Panc1 (cell line): Measurements from ENCODE around the gene DNMT3A. TPM values are rescaled to one million over a fixed set of nuclear protein-coding genes. Genes with fewer than 3 reads are reported as not detected.

Source experiments
- ATAC-seq: fragments of 200-7000 bp; cut with Tn5 transposase; 2 replicates; pipeline ENCODE4 v1.9.1; 2020; ENCODE audit warnings: mild to moderate bottlenecking, moderate library complexity
- BruUV-seq: library from RNA; stranded (reverse); fragments of 400-500 nt; replicated peaks from 2 replicates; lab custom pipeline; 2021; lab: Mats Ljungman, UMichigan
- CTCF ChIA-PET: fragments of 300-600 bp; sonication (Branson Sonifier 250); formaldehyde crosslinking; loops from one replicate; lab custom pipeline; 2022; ENCODE audit warnings: antibody characterized with exemption; lab: Charles Lee
- POLR2A ChIA-PET: fragments of 300-600 bp; sonication (Branson Sonifier 250); formaldehyde crosslinking; loops from one replicate; lab custom pipeline; 2022; ENCODE audit warnings: antibody characterized with exemption; lab: Charles Lee
- DNase-seq: peaks from one replicate; pipeline ENCODE4 v3.0.0-alpha.2; 2010; ENCODE audit warnings: low read depth, low spot score
- H3K27ac ChIP-seq: 2 replicates; pipeline ENCODE4 v1.5.1; 2011; ENCODE audit warnings: mild to moderate bottlenecking, low read length, inconsistent platforms
- H3K27me3 ChIP-seq: fragments of 200-500 bp; sonication (Bioruptor generic); 2 replicates; pipeline ENCODE4 v1.6.0; 2014; ENCODE audit warnings: low read length, inconsistent platforms; ENCODE audit not compliant: control insufficient read depth, insufficient read depth
- H3K36me3 ChIP-seq: fragments of 200-500 bp; sonication (Bioruptor generic); 2 replicates; pipeline ENCODE4 v1.5.1; 2014; ENCODE audit warnings: inconsistent platforms, mild to moderate bottlenecking, low read length, moderate library complexity; ENCODE audit not compliant: control insufficient read depth, insufficient read depth
- H3K4me1 ChIP-seq: 2 replicates; pipeline ENCODE4 v1.5.1; 2011; ENCODE audit warnings: inconsistent platforms, mild to moderate bottlenecking, low read length, moderate library complexity; ENCODE audit not compliant: control insufficient read depth, insufficient read depth
- H3K4me3 ChIP-seq, 2 experiments: 2 replicates each; pipeline ENCODE4 v1.5.1; 2011 to 2012; ENCODE audit warnings: low read depth in 2 of 2, low read length in 2 of 2, mild to moderate bottlenecking in 2 of 2, inconsistent platforms in 1 of 2, moderate library complexity in 1 of 2
- H3K9me3 ChIP-seq: fragments of 200-500 bp; sonication (Bioruptor generic); 2 replicates; pipeline ENCODE4 v1.5.1; 2014; ENCODE audit warnings: low read depth, mild to moderate bottlenecking, inconsistent platforms, low read length, moderate library complexity; ENCODE audit not compliant: control insufficient read depth, insufficient read depth
- POLR2AphosphoS5 ChIP-seq: IDR thresholded peaks from 2 replicates; pipeline ENCODE4 v1.6.1; 2012; ENCODE audit warnings: mild to moderate bottlenecking, low read depth, low read length, moderate library complexity
- SIN3A ChIP-seq: IDR thresholded peaks from 2 replicates; pipeline ENCODE4 v1.6.1; 2012; ENCODE audit warnings: low read depth, mild to moderate bottlenecking, low read length, moderate library complexity, borderline replicate concordance; ENCODE audit not compliant: insufficient read depth
- TCF7L2 ChIP-seq: IDR thresholded peaks from 2 replicates; pipeline ENCODE4 v1.6.1; 2011; ENCODE audit warnings: mild to moderate bottlenecking, low read depth, low read length, inconsistent platforms
- in situ Hi-C: cut with HindIII; loops from 2 replicates; pipeline ENCODE4 v1.10.0; 2016; ENCODE audit warnings: low sequenced_read_pairs, low pct_unique_long_range_greater_than_20kb
- intact Hi-C: fragments of 100-400 bp; cut with micrococcal nuclease; formaldehyde crosslinking; loops from one replicate; pipeline ENCODE4 v1.10.0; 2022; ENCODE audit not compliant: unreplicated experiment
- total RNA-seq: library from RNA; stranded (reverse); gene quantifications from one replicate; pipeline ENCODE4 v1.2.1, GENCODE V29; 2021; ENCODE audit not compliant: unreplicated experiment
- TF ChIP-seq, protein P1 (sequence below): fragments of 450-650 bp; IDR thresholded peaks from 2 replicates; pipeline ENCODE4 v1.5.1; 2017; ENCODE audit warnings: mild to moderate bottlenecking
- TF ChIP-seq, protein P2 (sequence below), 2 experiments: IDR thresholded peaks; 2 replicates each; pipeline ENCODE4 v1.6.1; 2011 to 2012; ENCODE audit warnings: low read depth in 2 of 2, control low read depth in 1 of 2, low read length in 1 of 2, mild to moderate bottlenecking in 1 of 2, moderate library complexity in 1 of 2; ENCODE audit not compliant: insufficient read depth in 1 of 2

DNMT3A gene
- total RNA-seq, 1 experiment from 2014 or later, result 29.3 TPM

DNA sequence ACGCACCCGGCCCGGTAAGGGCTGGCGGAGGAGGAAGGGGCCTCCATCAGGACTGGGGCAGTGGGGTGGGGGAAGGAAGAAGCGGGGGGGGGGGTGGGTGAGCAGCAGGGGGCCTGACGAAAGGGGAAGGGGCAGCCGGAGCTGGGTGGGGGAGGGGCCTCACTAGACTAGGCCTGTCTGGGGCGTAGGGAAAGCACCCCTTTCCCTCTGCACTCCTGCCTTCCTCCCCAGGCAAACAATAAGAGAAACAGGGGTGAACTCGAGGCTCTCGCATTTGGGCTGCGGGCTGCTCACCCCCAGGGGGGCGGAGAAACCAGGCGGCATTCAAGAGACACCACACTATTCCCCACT lies 90.7 kb downstream of the DNMT3A start:
- in situ Hi-C loops, result no loop called here
- ChIA-PET POLR2A (no interaction called here), CTCF (interaction anchor here (1.2 kb wide), 1 partner anchor 23 kb away, joined by 3 read pairs; no protein-coding TSS in a partner anchor)
- peak overlapping the region; percentile 63; the same call in 1 of the 2 replicates for H3K27ac ChIP-seq
- H3K27me3 ChIP-seq, result no peaks in the 10 kb centered on the region
- intact Hi-C loops, result no loop called here
- H3K4me3 ChIP-seq, result peak overlapping the region; percentile 46 to 60
- ATAC-seq, result no peak
- H3K36me3 ChIP-seq, result no peaks in the 10 kb centered on the region
- DNase-seq, result no peak
- TF ChIP-seq POLR2AphosphoS5, result no peak
- no peak for TF ChIP-seq TCF7L2
- TF ChIP-seq, protein P1, sequence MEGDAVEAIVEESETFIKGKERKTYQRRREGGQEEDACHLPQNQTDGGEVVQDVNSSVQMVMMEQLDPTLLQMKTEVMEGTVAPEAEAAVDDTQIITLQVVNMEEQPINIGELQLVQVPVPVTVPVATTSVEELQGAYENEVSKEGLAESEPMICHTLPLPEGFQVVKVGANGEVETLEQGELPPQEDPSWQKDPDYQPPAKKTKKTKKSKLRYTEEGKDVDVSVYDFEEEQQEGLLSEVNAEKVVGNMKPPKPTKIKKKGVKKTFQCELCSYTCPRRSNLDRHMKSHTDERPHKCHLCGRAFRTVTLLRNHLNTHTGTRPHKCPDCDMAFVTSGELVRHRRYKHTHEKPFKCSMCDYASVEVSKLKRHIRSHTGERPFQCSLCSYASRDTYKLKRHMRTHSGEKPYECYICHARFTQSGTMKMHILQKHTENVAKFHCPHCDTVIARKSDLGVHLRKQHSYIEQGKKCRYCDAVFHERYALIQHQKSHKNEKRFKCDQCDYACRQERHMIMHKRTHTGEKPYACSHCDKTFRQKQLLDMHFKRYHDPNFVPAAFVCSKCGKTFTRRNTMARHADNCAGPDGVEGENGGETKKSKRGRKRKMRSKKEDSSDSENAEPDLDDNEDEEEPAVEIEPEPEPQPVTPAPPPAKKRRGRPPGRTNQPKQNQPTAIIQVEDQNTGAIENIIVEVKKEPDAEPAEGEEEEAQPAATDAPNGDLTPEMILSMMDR, result no peak
- TF ChIP-seq SIN3A, result no peak
- TF ChIP-seq, protein P2, sequence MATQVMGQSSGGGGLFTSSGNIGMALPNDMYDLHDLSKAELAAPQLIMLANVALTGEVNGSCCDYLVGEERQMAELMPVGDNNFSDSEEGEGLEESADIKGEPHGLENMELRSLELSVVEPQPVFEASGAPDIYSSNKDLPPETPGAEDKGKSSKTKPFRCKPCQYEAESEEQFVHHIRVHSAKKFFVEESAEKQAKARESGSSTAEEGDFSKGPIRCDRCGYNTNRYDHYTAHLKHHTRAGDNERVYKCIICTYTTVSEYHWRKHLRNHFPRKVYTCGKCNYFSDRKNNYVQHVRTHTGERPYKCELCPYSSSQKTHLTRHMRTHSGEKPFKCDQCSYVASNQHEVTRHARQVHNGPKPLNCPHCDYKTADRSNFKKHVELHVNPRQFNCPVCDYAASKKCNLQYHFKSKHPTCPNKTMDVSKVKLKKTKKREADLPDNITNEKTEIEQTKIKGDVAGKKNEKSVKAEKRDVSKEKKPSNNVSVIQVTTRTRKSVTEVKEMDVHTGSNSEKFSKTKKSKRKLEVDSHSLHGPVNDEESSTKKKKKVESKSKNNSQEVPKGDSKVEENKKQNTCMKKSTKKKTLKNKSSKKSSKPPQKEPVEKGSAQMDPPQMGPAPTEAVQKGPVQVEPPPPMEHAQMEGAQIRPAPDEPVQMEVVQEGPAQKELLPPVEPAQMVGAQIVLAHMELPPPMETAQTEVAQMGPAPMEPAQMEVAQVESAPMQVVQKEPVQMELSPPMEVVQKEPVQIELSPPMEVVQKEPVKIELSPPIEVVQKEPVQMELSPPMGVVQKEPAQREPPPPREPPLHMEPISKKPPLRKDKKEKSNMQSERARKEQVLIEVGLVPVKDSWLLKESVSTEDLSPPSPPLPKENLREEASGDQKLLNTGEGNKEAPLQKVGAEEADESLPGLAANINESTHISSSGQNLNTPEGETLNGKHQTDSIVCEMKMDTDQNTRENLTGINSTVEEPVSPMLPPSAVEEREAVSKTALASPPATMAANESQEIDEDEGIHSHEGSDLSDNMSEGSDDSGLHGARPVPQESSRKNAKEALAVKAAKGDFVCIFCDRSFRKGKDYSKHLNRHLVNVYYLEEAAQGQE (IDR thresholded peaks at IDR 0.05; ENCODE audit: insufficient read depth in 1 of 2, low read depth in 2 of 2, low read length in 1 of 2), result no peak
- no TSS peak for BruUV-seq
- peaks cover 7% of the 10 kb centered on the region for H3K4me1 ChIP-seq
- H3K9me3 ChIP-seq, result no peaks in the 10 kb centered on the region

DNA sequence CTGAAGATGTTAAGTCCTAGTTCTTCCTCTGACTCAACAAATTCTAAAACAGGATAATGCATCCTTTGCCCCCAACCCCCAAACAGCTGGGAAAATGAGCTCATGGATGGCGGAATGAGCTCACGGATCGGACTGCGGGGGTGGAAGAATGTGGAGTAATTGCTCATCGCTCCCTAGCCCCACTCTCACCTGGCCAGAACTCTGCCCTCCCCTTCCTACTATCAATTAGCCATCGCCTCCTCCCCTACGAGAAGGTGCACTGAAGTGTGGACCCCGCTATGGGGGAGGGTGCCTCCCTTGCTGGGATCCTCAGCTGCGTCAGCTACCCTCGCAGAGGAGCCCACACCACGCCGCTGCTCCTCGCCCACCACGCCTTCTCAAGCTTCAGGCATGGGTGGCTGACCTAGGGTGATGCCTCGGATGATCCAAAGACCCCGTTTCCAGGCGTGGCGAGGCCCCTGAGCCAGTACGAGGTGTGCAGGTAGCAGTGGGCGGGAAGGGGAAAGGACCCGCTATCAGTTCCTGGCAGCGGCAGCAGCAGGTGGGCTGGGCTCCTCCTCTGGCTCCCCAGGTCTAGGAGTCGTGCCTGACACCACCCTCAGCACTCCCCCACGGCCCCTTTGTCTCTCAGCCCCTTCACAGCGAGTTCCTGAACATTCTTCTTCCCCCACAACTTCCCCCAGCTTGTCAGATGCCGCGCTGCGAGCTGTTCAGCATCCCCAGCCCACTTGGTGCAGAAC lies 91.2 kb downstream of the DNMT3A start:
- intact Hi-C loops (no loop called here), in situ Hi-C loops (no loop called here)
- H3K4me3 ChIP-seq, result no peak overlapping the region
- BruUV-seq, result no TSS peak
- H3K36me3 ChIP-seq, result no peaks in the 10 kb centered on the region
- ChIA-PET CTCF (interaction anchor here (1.2 kb wide), 1 partner anchor 23 kb away, joined by 3 read pairs; no protein-coding TSS in a partner anchor), POLR2A (no interaction called here)
- ATAC-seq (no peak), DNase-seq (no peak)
- H3K4me1 ChIP-seq, result peaks cover 7% of the 10 kb centered on the region
- no peak overlapping the region for H3K27ac ChIP-seq
- no peaks in the 10 kb centered on the region for H3K9me3 ChIP-seq
- no peaks in the 10 kb centered on the region for H3K27me3 ChIP-seq
- TF ChIP-seq, protein P1, result no peak
